ENCODE measurements around the gene SHTN1.
A peak's percentile ranks its signal among the peaks of the same experiment; 100 is the strongest.

The SHTN1 gene

GRCh38 chr10:116861796-116862195 is 143.2 kb downstream of the SHTN1 start:
- TF ChIP-seq ZFX (IDR thresholded peaks at IDR 0.05) = no peak
- TF ChIP-seq CTCF (conservative IDR thresholded peaks at IDR 0.05) = no peak
- no peak overlapping the region for H3K27ac ChIP-seq

GRCh38 chr10:116857156-116857555 is 147.8 kb downstream of the SHTN1 start:
- H3K27ac ChIP-seq = no peak overlapping the region
- TF ChIP-seq ZFX (IDR thresholded peaks at IDR 0.05) = no peak
- TF ChIP-seq CTCF (conservative IDR thresholded peaks at IDR 0.05) = no peak

GRCh38 chr10:116853701-116854100 is 151.3 kb downstream of the SHTN1 start:
- no peak for TF ChIP-seq ZFX (IDR thresholded peaks at IDR 0.05)
- TF ChIP-seq CTCF (conservative IDR thresholded peaks at IDR 0.05) = no peak
- H3K27ac ChIP-seq = no peak overlapping the region

- no peak for TF ChIP-seq ZFX (IDR thresholded peaks at IDR 0.05)
- no peak for TF ChIP-seq CTCF (conservative IDR thresholded peaks at IDR 0.05)
- no peak overlapping the region for H3K27ac ChIP-seq
Observed at GRCh38 chr10:116853287-116853686, 151.7 kb downstream of the SHTN1 start.

- no peak overlapping the region for H3K27ac ChIP-seq
- TF ChIP-seq CTCF (conservative IDR thresholded peaks at IDR 0.05) = no peak
- TF ChIP-seq ZFX (IDR thresholded peaks at IDR 0.05) = no peak
Observed at GRCh38 chr10:116852246-116852645, 152.7 kb downstream of the SHTN1 start.

GRCh38 chr10:116850058-116850611 is 154.9 kb downstream of the SHTN1 start:
- TF ChIP-seq CTCF (conservative IDR thresholded peaks at IDR 0.05) (no peak), ZFX (IDR thresholded peaks at IDR 0.05) (peak; percentile 55)
- peak overlapping the region; percentile 86 for H3K27ac ChIP-seq

- TF ChIP-seq ZFX (IDR thresholded peaks at IDR 0.05) (peak; percentile 82), CTCF (conservative IDR thresholded peaks at IDR 0.05) (no peak)
- H3K27ac ChIP-seq = peak within 1 kb of the TSS; percentile 86
Observed at GRCh38 chr10:116849248-116850057, 155.5 kb downstream of the SHTN1 start, which contains the start of gene ENO4. Gene ENO4 (plus strand): TSS chr10:116849499. CDS start chr10:116849567, 68 bp downstream.

All from C4-2B (cell line).